IMR-90 (cell line): ENCODE results near the gene RAPGEFL1. TPM values are rescaled to one million over a fixed set of nuclear protein-coding genes. Genes with fewer than 3 reads are reported as not detected.

Experiments used
- ATAC-seq: fragments of 200-7000 bp; cut with Tn5 transposase; 2 replicates; pipeline ENCODE4 v1.9.1; 2020; ENCODE audit warnings: low read depth, mild to moderate bottlenecking, moderate library complexity
- BruUV-seq: library from RNA; stranded (reverse); fragments of 400-500 nt; replicated peaks from 2 replicates; lab custom pipeline; 2021; lab: Mats Ljungman, UMichigan
- CTCF ChIA-PET: fragments of 300-600 bp; formaldehyde crosslinking; extraction: SDS; loops from one replicate; lab custom pipeline; 2021; ENCODE audit warnings: antibody characterized with exemption; lab: Yijun Ruan, JAX
- POLR2A ChIA-PET: fragments of 300-600 bp; sonication (Branson Sonifier 250); formaldehyde crosslinking; loops from one replicate; lab custom pipeline; 2022; ENCODE audit warnings: antibody characterized with exemption; ENCODE audit not compliant: unreplicated experiment; lab: Charles Lee
- DNase-seq: peaks from one replicate; pipeline ENCODE4 v3.0.0; 2013
- H2AFZ ChIP-seq: replicated peaks from 2 replicates; pipeline ENCODE3; 2013; ENCODE audit warnings: low read length, mild to moderate bottlenecking; ENCODE audit not compliant: poor library complexity
- H2AK5ac ChIP-seq: 2 replicates; pipeline ENCODE4 v1.6.1; 2013; ENCODE audit warnings: low read depth, low read length, inconsistent platforms
- H2AK9ac ChIP-seq: replicated peaks from 2 replicates; pipeline ENCODE3; 2013; ENCODE audit warnings: mild to moderate bottlenecking, low read depth, low read length, moderate library complexity; ENCODE audit not compliant: poor library complexity
- H2BK120ac ChIP-seq: 2 replicates; pipeline ENCODE4 v1.6.1; 2013; ENCODE audit warnings: low read depth, low read length, inconsistent platforms
- H2BK15ac ChIP-seq: 3 replicates; pipeline ENCODE4 v1.6.1; 2013; ENCODE audit warnings: low read depth, low read length, inconsistent platforms
- H2BK20ac ChIP-seq: 2 replicates; pipeline ENCODE4 v1.6.1; 2013; ENCODE audit warnings: low read depth, mild to moderate bottlenecking, inconsistent platforms, low read length, moderate library complexity
- H2BK5ac ChIP-seq: 2 replicates; pipeline ENCODE4 v1.6.1; 2013; ENCODE audit warnings: mild to moderate bottlenecking, low read depth, low read length, inconsistent platforms; ENCODE audit not compliant: poor library complexity, severe bottlenecking
- H3K14ac ChIP-seq: replicated peaks from 2 replicates; pipeline ENCODE4 v1.6.1; 2013; ENCODE audit warnings: low read depth, low read length, inconsistent platforms
- H3K18ac ChIP-seq: 2 replicates; pipeline ENCODE4 v1.6.1; 2013; ENCODE audit warnings: low read depth, low read length, control low read depth
- H3K23ac ChIP-seq: 2 replicates; pipeline ENCODE4 v1.6.1; 2013; ENCODE audit warnings: low read depth, low read length, inconsistent platforms
- H3K27ac ChIP-seq: 2 replicates; pipeline ENCODE4 v1.5.1; 2013; ENCODE audit warnings: mild to moderate bottlenecking, control low read depth, low read length; ENCODE audit not compliant: insufficient read depth
- H3K27me3 ChIP-seq: 2 replicates; pipeline ENCODE4 v1.6.1; 2013; ENCODE audit warnings: low read length; ENCODE audit not compliant: control insufficient read depth, insufficient read depth
- H3K36me3 ChIP-seq: 2 replicates; pipeline ENCODE4 v1.6.1; 2013; ENCODE audit warnings: low read length, mixed read lengths; ENCODE audit not compliant: control insufficient read depth, insufficient read depth
- H3K4ac ChIP-seq: 2 replicates; pipeline ENCODE4 v1.6.1; 2013; ENCODE audit warnings: low read depth, low read length, inconsistent platforms
- H3K4me1 ChIP-seq: 2 replicates; pipeline ENCODE4 v1.6.1; 2013; ENCODE audit warnings: low read length, mixed read lengths; ENCODE audit not compliant: control insufficient read depth, insufficient read depth
- H3K4me2 ChIP-seq: 2 replicates; pipeline ENCODE4 v1.6.1; 2013; ENCODE audit warnings: low read depth, mild to moderate bottlenecking, control low read depth, low read length, moderate library complexity
- H3K4me3 ChIP-seq: 2 replicates; pipeline ENCODE4 v1.5.1; 2013; ENCODE audit warnings: low read depth, mild to moderate bottlenecking, control low read depth, low read length, moderate library complexity; ENCODE audit not compliant: insufficient read depth
- H3K56ac ChIP-seq: 2 replicates; pipeline ENCODE4 v1.6.1; 2013; ENCODE audit warnings: low read length, inconsistent platforms; ENCODE audit not compliant: insufficient read depth; ENCODE audit errors: extremely low read depth
- H3K79me1 ChIP-seq, 2 experiments: 2 replicates each; pipeline ENCODE4 v1.6.1; 2013; ENCODE audit warnings: low read length in 2 of 2, inconsistent platforms in 1 of 2, low read depth in 1 of 2
- H3K9ac ChIP-seq: 2 replicates; pipeline ENCODE4 v1.6.1; 2013; ENCODE audit warnings: low read depth, low read length, control low read depth
- H3K9me1 ChIP-seq: 2 replicates; pipeline ENCODE4 v1.6.1; 2013; ENCODE audit warnings: low read length, inconsistent platforms; ENCODE audit not compliant: insufficient read depth
- H3K9me3 ChIP-seq: 2 replicates; pipeline ENCODE4 v1.6.1; 2013; ENCODE audit warnings: low read length; ENCODE audit not compliant: control insufficient read depth, insufficient read depth
- H4K20me1 ChIP-seq: 2 replicates; pipeline ENCODE4 v1.6.1; 2013; ENCODE audit warnings: low read length, inconsistent platforms; ENCODE audit not compliant: insufficient read depth
- H4K5ac ChIP-seq: 2 replicates; pipeline ENCODE4 v1.6.1; 2013; ENCODE audit warnings: mild to moderate bottlenecking, low read depth, low read length, control low read depth
- H4K8ac ChIP-seq, 2 experiments: 2 replicates each; pipeline ENCODE4 v1.6.1; 2013; ENCODE audit warnings: low read depth in 2 of 2, low read length in 2 of 2, control low read depth in 1 of 2, inconsistent platforms in 1 of 2
- H4K91ac ChIP-seq: 2 replicates; pipeline ENCODE4 v1.6.1; 2013; ENCODE audit warnings: low read depth, low read length, inconsistent platforms; ENCODE audit not compliant: insufficient read depth
- BHLHE40 ChIP-seq: fragments of 150-350 bp; IDR thresholded peaks from 2 replicates; pipeline ENCODE4 v1.6.1; 2016; ENCODE audit warnings: mild to moderate bottlenecking, low read depth, low read length
- CEBPB ChIP-seq: IDR thresholded peaks from 2 replicates; pipeline ENCODE4 v1.6.1; 2012; ENCODE audit warnings: low read depth, low read length, improper control_type of control experiment
- CHD1 ChIP-seq: IDR thresholded peaks from 2 replicates; pipeline ENCODE4 v1.6.1; 2012; ENCODE audit warnings: low read depth, low read length, improper control_type of control experiment
- ELK1 ChIP-seq: fragments of 150-350 bp; IDR thresholded peaks from 2 replicates; pipeline ENCODE4 v1.6.1; 2016; ENCODE audit warnings: low read depth, mild to moderate bottlenecking, low read length, moderate library complexity, borderline replicate concordance
- FOS ChIP-seq: fragments of 150-350 bp; IDR thresholded peaks from 2 replicates; pipeline ENCODE4 v1.6.1; 2016; ENCODE audit warnings: low read depth, low read length
- MAFK ChIP-seq: IDR thresholded peaks from 2 replicates; pipeline ENCODE4 v1.6.1; 2012; ENCODE audit warnings: low read depth, low read length, improper control_type of control experiment
- MAZ ChIP-seq: IDR thresholded peaks from 2 replicates; pipeline ENCODE4 v1.6.1; 2012; ENCODE audit warnings: low read depth, mild to moderate bottlenecking, low read length, improper control_type of control experiment, moderate library complexity, borderline replicate concordance
- MXI1 ChIP-seq: IDR thresholded peaks from 2 replicates; pipeline ENCODE4 v1.6.1; 2012; ENCODE audit warnings: low read depth, mild to moderate bottlenecking, low read length, moderate library complexity, borderline replicate concordance
- NFE2L2 ChIP-seq: fragments of 150-350 bp; IDR thresholded peaks from 2 replicates; pipeline ENCODE4 v1.6.1; 2016; ENCODE audit warnings: low read depth, mild to moderate bottlenecking, low read length
- POLR2A ChIP-seq: IDR thresholded peaks from 2 replicates; pipeline ENCODE4 v1.6.1; 2012; ENCODE audit warnings: mild to moderate bottlenecking, low read depth, low read length
- RAD21 ChIP-seq: IDR thresholded peaks from 2 replicates; pipeline ENCODE4 v1.6.1; 2012; ENCODE audit warnings: low read length, improper control_type of control experiment
- RCOR1 ChIP-seq: IDR thresholded peaks from 2 replicates; pipeline ENCODE4 v1.6.1; 2012; ENCODE audit warnings: mild to moderate bottlenecking, low read length, improper control_type of control experiment; ENCODE audit not compliant: insufficient replicate concordance
- RFX5 ChIP-seq: IDR thresholded peaks from 2 replicates; pipeline ENCODE4 v1.8.0; 2012; ENCODE audit warnings: low read depth, mild to moderate bottlenecking, low read length, moderate library complexity
- SMC3 ChIP-seq: fragments of 150-350 bp; IDR thresholded peaks from 2 replicates; pipeline ENCODE4 v1.6.1; 2016; ENCODE audit warnings: low read depth, mild to moderate bottlenecking, antibody characterized with exemption, low read length, moderate library complexity
- USF2 ChIP-seq: fragments of 150-350 bp; IDR thresholded peaks from 2 replicates; pipeline ENCODE4 v1.6.1; 2017; ENCODE audit warnings: mild to moderate bottlenecking, antibody characterized with exemption, low read length, low read depth
- WGBS, 2 experiments: methylation state at CpG; one replicate each; pipeline versions ENCODE4 v1.1.5 to v1.1.7; 2013; ENCODE audit warnings: missing lambda C conversion rate in 2 of 2; ENCODE audit not compliant: insufficient read length in 1 of 2; ENCODE audit errors: extremely low coverage in 2 of 2; 5-methylcytosine and 5-hydroxymethylcytosine counted together
- dilution Hi-C: fragments of 300-500 bp; cut with HindIII; formaldehyde crosslinking; loops from one replicate; pipeline ENCODE4 v1.14.3; 2018; ENCODE audit warnings: low sequenced_read_pairs; ENCODE audit not compliant: unreplicated experiment
- in situ Hi-C: fragments of 300-500 bp; cut with MboI; formaldehyde crosslinking; loops from 3 replicates; pipeline ENCODE4 v1.14.3; 2019; ENCODE audit warnings: low sequenced_read_pairs, inconsistent platforms, mixed read lengths
- intact Hi-C: fragments of 100-400 bp; cut with micrococcal nuclease; formaldehyde crosslinking; loops from 2 replicates; pipeline ENCODE4 v1.10.0; 2022
- polyA plus RNA-seq, 3 experiments: library from polyadenylated mRNA; depleted of rRNA; stranded (reverse); fragments of >200 nt; gene quantifications; 2 replicates each; pipeline ENCODE4 v1.2.3, GENCODE V29; 2012; ENCODE audit warnings: low replicate concordance in 1 of 3
- total RNA-seq: library from RNA; depleted of rRNA; stranded (reverse); fragments of >200 nt; gene quantifications from 2 replicates; pipeline ENCODE4 v1.2.3, GENCODE V29; 2012
- TF ChIP-seq, protein P1 (sequence below): conservative IDR thresholded peaks from 2 replicates; pipeline ENCODE4 v1.5.1; 2012; ENCODE audit warnings: mild to moderate bottlenecking, low read depth, low read length, improper control_type of control experiment

The RAPGEFL1 gene
- total and polyA plus RNA-seq, 2 of the 4 experiments (the other 2 are of a cell fraction): 0.54 to 5.6 TPM

- Histone ChIP-seq H2BK120ac (no peak overlapping the region), H3K56ac (no peak overlapping the region), H3K4me1 (no peaks in the 10 kb centered on the region; the same call in 1 of the 2 replicates), H4K8ac (no peak overlapping the region), H2AK9ac (no peak overlapping the region), H3K9ac (no peak overlapping the region), H4K5ac (no peak overlapping the region), H2BK5ac (no peak overlapping the region), H3K18ac (no peak overlapping the region), H3K4ac (no peak overlapping the region), H3K27me3 (no peaks in the 10 kb centered on the region), H3K79me1 (peaks cover 50 to 69% of the 10 kb centered on the region in 2 experiments), H3K9me1 (peaks cover 8% of the 10 kb centered on the region), H2AFZ (no peak overlapping the region), H3K4me2 (no peak overlapping the region), H3K27ac (no peak overlapping the region), H3K9me3 (no peaks in the 10 kb centered on the region), H3K23ac (no peak overlapping the region), H3K36me3 (peaks cover 39% of the 10 kb centered on the region), H4K91ac (no peak overlapping the region), H2BK20ac (no peak overlapping the region), H2AK5ac (no peak overlapping the region), H3K4me3 (no peak overlapping the region), H2BK15ac (no peak overlapping the region), H3K14ac (no peak overlapping the region), H4K20me1 (peaks cover 15% of the 10 kb centered on the region)
- no CpG with 5 or more reads among the region's 6 CpGs for WGBS, 2 experiments
- no TSS peak for BruUV-seq
- in situ Hi-C loops: no loop called here
- TF ChIP-seq CEBPB: no peak
- no peak for TF ChIP-seq FOS
- TF ChIP-seq RCOR1: no peak
- TF ChIP-seq ELK1: no peak
- TF ChIP-seq SMC3: no peak
- TF ChIP-seq POLR2A: no peak
- TF ChIP-seq, protein P1, sequence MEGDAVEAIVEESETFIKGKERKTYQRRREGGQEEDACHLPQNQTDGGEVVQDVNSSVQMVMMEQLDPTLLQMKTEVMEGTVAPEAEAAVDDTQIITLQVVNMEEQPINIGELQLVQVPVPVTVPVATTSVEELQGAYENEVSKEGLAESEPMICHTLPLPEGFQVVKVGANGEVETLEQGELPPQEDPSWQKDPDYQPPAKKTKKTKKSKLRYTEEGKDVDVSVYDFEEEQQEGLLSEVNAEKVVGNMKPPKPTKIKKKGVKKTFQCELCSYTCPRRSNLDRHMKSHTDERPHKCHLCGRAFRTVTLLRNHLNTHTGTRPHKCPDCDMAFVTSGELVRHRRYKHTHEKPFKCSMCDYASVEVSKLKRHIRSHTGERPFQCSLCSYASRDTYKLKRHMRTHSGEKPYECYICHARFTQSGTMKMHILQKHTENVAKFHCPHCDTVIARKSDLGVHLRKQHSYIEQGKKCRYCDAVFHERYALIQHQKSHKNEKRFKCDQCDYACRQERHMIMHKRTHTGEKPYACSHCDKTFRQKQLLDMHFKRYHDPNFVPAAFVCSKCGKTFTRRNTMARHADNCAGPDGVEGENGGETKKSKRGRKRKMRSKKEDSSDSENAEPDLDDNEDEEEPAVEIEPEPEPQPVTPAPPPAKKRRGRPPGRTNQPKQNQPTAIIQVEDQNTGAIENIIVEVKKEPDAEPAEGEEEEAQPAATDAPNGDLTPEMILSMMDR: no peak
- no peak for TF ChIP-seq CHD1
- no peak for TF ChIP-seq MXI1
- no peak for TF ChIP-seq RAD21
- TF ChIP-seq NFE2L2: no peak
- no peak for TF ChIP-seq MAZ
- TF ChIP-seq MAFK: no peak
- no peak for TF ChIP-seq BHLHE40
- TF ChIP-seq RFX5: no peak
- TF ChIP-seq USF2: no peak
- DNase-seq (no peak), ATAC-seq (no peak)
- POLR2A ChIA-PET: no interaction called here
- CTCF ChIA-PET: interaction anchor here (1.1 kb wide), 1 partner anchor 9 kb away, joined by 4 read pairs; no protein-coding TSS in a partner anchor
- intact Hi-C loops: no loop called here
- dilution Hi-C loops: no loop called here
These were observed 17.8 kb upstream of the RAPGEFL1 start for GRCh38 chr17:40159456-40159855.
